SK-N-SH treated with all-trans-retinoic acid at 6 μM for 48 hours (cell line): ENCODE results near the gene NFYB.

Experiments
- ATAC-seq: fragments of 200-7000 bp; cut with Tn5 transposase; 3 replicates; pipeline ENCODE4 v1.9.1; 2020; ENCODE audit warnings: mild to moderate bottlenecking, moderate library complexity
- ARNTL ChIP-seq: fragments of 450-650 bp; formaldehyde crosslinking; IDR thresholded peaks from 2 replicates; pipeline ENCODE4 v1.5.0; 2020; ENCODE audit warnings: low read depth, mild to moderate bottlenecking, moderate library complexity, borderline replicate concordance
- BACH2 ChIP-seq: fragments of 250-450 bp; sonication (Bioruptor Pico); IDR thresholded peaks from 2 replicates; pipeline ENCODE4 v1.9.0; 2021; ENCODE audit warnings: mild to moderate bottlenecking, borderline replicate concordance
- CREB5 ChIP-seq: fragments of 250-450 bp; sonication (Bioruptor Pico); IDR thresholded peaks from 2 replicates; pipeline ENCODE4 v1.5.1; 2020; ENCODE audit warnings: low read depth, mild to moderate bottlenecking, moderate library complexity
- CSDC2 ChIP-seq: fragments of 250-450 bp; sonication (Bioruptor Pico); IDR thresholded peaks from 2 replicates; pipeline ENCODE4 v1.5.0; 2020; ENCODE audit warnings: mild to moderate bottlenecking, moderate library complexity
- CSRNP3 ChIP-seq: fragments of 250-450 bp; sonication (Bioruptor Pico); IDR thresholded peaks from 2 replicates; pipeline ENCODE4 v1.5.1; 2021; ENCODE audit warnings: mild to moderate bottlenecking, moderate library complexity
- ESRRG ChIP-seq: fragments of 250-450 bp; sonication (Bioruptor Pico); IDR thresholded peaks from 2 replicates; pipeline ENCODE4 v1.6.1; 2021; ENCODE audit warnings: mild to moderate bottlenecking
- GLIS3 ChIP-seq: fragments of 250-450 bp; sonication (Bioruptor Pico); IDR thresholded peaks from 2 replicates; pipeline ENCODE4 v1.5.0; 2020; ENCODE audit warnings: mild to moderate bottlenecking, moderate library complexity
- OSR1 ChIP-seq: fragments of 250-450 bp; sonication (Bioruptor Pico); IDR thresholded peaks from 2 replicates; pipeline ENCODE4 v1.8.0; 2022; ENCODE audit warnings: moderate library complexity, mild to moderate bottlenecking, inconsistent platforms
- POU6F1 ChIP-seq: fragments of 250-450 bp; sonication (Bioruptor Pico); IDR thresholded peaks from 2 replicates; pipeline ENCODE4 v1.8.0; 2021; ENCODE audit warnings: low read depth, mild to moderate bottlenecking, moderate library complexity, borderline replicate concordance
- PPARA ChIP-seq: fragments of 250-450 bp; sonication (Bioruptor Pico); IDR thresholded peaks from 2 replicates; pipeline ENCODE4 v1.5.0; 2020; ENCODE audit warnings: mild to moderate bottlenecking, borderline replicate concordance
- SNAI2 ChIP-seq: fragments of 250-450 bp; sonication (Bioruptor Pico); IDR thresholded peaks from 2 replicates; pipeline ENCODE4 v1.5.0; 2020; ENCODE audit warnings: mild to moderate bottlenecking, moderate library complexity
- TCF4 ChIP-seq: fragments of 250-450 bp; sonication (Bioruptor Pico); IDR thresholded peaks from 2 replicates; pipeline ENCODE4 v1.8.0; 2021; ENCODE audit warnings: mild to moderate bottlenecking, moderate library complexity, borderline replicate concordance
- TOX ChIP-seq: fragments of 250-450 bp; sonication (Bioruptor Pico); IDR thresholded peaks from 2 replicates; pipeline ENCODE4 v1.8.0; 2021; ENCODE audit warnings: mild to moderate bottlenecking, moderate library complexity, borderline replicate concordance
- TSHZ2 ChIP-seq: fragments of 250-450 bp; sonication (Bioruptor Pico); IDR thresholded peaks from 2 replicates; pipeline ENCODE4 v1.5.0; 2020; ENCODE audit warnings: mild to moderate bottlenecking, moderate library complexity
- ZC3H10 ChIP-seq: fragments of 250-450 bp; sonication (Bioruptor Pico); IDR thresholded peaks from 2 replicates; pipeline ENCODE4 v1.5.1; 2021; ENCODE audit warnings: mild to moderate bottlenecking, moderate library complexity
- ZFP3 ChIP-seq: fragments of 250-450 bp; sonication (Bioruptor Pico); IDR thresholded peaks from 2 replicates; pipeline ENCODE4 v1.5.0; 2020; ENCODE audit warnings: mild to moderate bottlenecking, moderate library complexity
- ZFP30 ChIP-seq: fragments of 450-650 bp; formaldehyde crosslinking; IDR thresholded peaks from 2 replicates; pipeline ENCODE4 v1.5.0; 2022; ENCODE audit warnings: mild to moderate bottlenecking, moderate library complexity
- ZNF565 ChIP-seq: fragments of 450-650 bp; formaldehyde crosslinking; conservative IDR thresholded peaks from 2 replicates; pipeline ENCODE4 v1.5.0; 2020; ENCODE audit warnings: low read depth, mild to moderate bottlenecking, moderate library complexity
- ZNF70 ChIP-seq: fragments of 450-650 bp; formaldehyde crosslinking; IDR thresholded peaks from 2 replicates; pipeline ENCODE4 v1.5.0; 2020; ENCODE audit warnings: mild to moderate bottlenecking, moderate library complexity
- ZNF8 ChIP-seq: fragments of 450-650 bp; formaldehyde crosslinking; IDR thresholded peaks from 2 replicates; pipeline ENCODE4 v1.5.0; 2020; ENCODE audit warnings: mild to moderate bottlenecking, moderate library complexity

NFYB gene

GRCh38 chr12:104080764-104081163 is 57.2 kb downstream of the NFYB start:
- no peak for ATAC-seq
- no peak for TF ChIP-seq ZFP30
- no peak for TF ChIP-seq TSHZ2 (CRISPR knock-in tag)
- TF ChIP-seq GLIS3 (CRISPR knock-in tag) = no peak

- ATAC-seq = no peak
- TF ChIP-seq OSR1 (CRISPR knock-in tag) (no peak), GLIS3 (CRISPR knock-in tag) (no peak), ZFP3 (CRISPR knock-in tag) (no peak), POU6F1 (CRISPR knock-in tag) (no peak)
Observed at GRCh38 chr12:104079024-104079423, 59.0 kb downstream of the NFYB start.

- no peak for ATAC-seq
- TF ChIP-seq TCF4 (CRISPR knock-in tag) (no peak), ZC3H10 (CRISPR knock-in tag) (no peak), TOX (CRISPR knock-in tag) (no peak), ZNF8 (CRISPR knock-in tag) (no peak), GLIS3 (CRISPR knock-in tag) (no peak), PPARA (CRISPR knock-in tag) (no peak), CSRNP3 (no peak), ESRRG (CRISPR knock-in tag) (no peak), ARNTL (no peak), ZFP30 (no peak), CSDC2 (CRISPR knock-in tag) (no peak), POU6F1 (CRISPR knock-in tag) (no peak), CREB5 (CRISPR knock-in tag) (no peak), BACH2 (CRISPR knock-in tag) (no peak)
Observed at GRCh38 chr12:104073699-104074098, 64.3 kb downstream of the NFYB start.

- no peak for ATAC-seq
Observed at GRCh38 chr12:104072099-104072498, 65.9 kb downstream of the NFYB start.

More at GRCh38 chr12:104072099-104072498, 65.9 kb downstream of the NFYB start:
- no peak for TF ChIP-seq ESRRG (CRISPR knock-in tag)
- TF ChIP-seq CREB5 (CRISPR knock-in tag) = no peak
- TF ChIP-seq POU6F1 (CRISPR knock-in tag) = no peak
- no peak for TF ChIP-seq ZC3H10 (CRISPR knock-in tag)
- TF ChIP-seq BACH2 (CRISPR knock-in tag) = no peak
- TF ChIP-seq SNAI2 = no peak
- TF ChIP-seq ZNF565 (CRISPR knock-in tag) = no peak
- TF ChIP-seq TSHZ2 (CRISPR knock-in tag) = no peak
- TF ChIP-seq ZNF70 = no peak
- TF ChIP-seq TOX (CRISPR knock-in tag) = no peak
- no peak for TF ChIP-seq ZNF8 (CRISPR knock-in tag)
- no peak for TF ChIP-seq ZFP3 (CRISPR knock-in tag)
- TF ChIP-seq, all 23 proteins: peak for 0
